Fibroblast of peridontal ligament (primary cell): ENCODE data around the gene CDKN2B-AS1.
A peak's percentile ranks its signal among the peaks of the same experiment; 100 is the strongest.

Experiments
- DNase-seq: peaks from one replicate; pipeline ENCODE4 v3.0.0-alpha.2; 2010; ENCODE audit errors: extremely low read depth

CDKN2B-AS1 gene

DNA sequence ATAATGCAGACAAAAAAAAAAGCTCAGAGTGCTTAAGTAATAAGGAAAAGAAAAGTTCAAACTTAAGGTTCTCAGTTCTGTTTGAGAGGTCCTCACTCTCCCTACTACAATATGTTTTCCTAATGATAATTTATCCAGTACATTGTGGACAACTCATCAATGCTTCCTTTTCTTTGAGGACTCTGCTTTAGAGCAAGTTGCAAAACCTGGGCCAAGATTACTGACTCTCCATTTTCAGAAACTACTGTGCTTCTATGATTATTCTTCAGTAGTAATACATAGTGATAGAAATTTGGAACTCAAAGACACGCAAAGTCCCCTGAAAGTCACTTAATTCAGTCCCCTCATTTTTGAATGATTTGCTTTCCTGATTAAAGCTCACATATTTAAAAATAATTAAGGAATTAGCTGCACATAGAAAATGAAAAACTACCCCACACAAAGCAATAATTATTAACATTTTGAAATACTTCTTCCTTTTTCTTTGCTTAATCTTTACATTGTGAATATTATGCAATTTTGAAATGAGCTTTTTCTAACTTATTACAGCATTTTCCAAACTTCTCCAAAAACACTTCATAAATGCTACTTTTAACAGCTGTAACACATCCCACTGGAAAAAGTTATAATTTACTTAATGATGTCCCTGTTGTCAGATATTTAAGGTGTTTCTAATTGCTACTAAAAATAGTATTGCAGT, 11.6 kb upstream of the CDKN2B-AS1 start:
- DNase-seq, result no peak

DNA sequence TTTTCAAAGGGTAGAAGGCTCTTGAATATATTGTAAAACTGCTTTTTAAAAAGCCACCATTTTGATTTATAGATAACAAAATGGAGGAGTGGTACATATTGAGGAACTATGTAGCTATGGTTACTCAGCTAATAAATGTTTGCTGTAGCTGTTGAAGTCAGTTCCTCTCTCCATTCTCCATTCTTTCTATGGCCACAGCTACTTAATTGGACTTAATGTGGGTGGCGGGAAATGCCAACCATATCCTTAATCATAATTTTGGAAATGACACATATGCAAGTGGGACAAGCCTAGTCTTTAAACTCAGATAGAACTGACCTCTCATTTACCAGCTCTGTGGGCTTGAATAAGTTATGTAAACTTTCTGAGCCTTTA, 11.0 kb upstream of the CDKN2B-AS1 start:
- DNase-seq, result no peak

DNA sequence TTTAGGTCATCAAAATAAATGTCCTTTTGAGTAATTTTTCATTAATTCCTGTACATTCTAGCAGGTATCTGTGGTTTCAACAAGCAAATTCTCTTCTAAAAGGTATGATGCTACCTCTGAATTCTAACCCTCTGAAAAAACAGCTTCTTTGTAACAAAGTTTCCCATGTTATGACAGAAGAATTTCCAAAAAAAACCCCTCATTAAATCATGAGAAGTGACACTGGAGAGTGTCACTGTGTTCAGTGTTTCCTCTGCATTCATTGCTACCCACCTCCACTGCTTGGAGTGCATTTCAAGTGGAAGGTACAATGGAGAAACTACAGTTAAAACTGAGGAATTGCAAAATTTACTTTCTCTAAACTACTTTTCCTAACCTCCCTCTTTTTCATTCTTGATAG, 10.5 kb upstream of the CDKN2B-AS1 start:
- no peak for DNase-seq

DNA sequence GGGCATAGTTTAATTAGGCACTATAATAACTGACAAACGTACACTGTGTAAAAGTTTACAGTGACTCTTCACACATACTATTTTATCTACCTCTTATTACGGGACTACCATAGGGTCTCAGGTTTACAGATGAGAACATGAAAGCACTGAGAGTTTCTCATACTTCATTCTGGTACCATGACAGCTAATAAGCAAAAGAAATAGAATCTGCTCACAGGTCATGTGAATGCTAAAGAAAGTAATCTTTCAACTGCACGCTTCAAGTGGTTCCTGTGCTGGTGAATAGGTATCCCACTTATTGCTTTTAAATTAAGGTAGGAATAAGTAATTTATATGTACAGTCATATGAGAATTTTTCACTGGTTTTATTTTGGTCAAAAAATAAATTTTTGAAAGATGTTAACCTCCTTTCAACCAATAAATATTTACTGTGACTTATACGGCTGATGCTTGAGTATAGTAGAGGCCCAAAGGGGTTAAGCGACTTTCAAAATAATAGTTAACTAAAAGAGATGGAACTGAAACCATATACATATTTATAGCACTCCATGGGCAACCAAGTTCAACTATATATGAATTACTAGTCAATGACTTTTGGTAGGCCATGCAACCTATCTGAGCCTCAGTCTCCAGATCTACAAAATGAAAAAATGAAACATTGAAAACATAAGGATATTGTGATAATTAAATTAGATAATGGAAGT, 8.5 kb upstream of the CDKN2B-AS1 start:
- DNase-seq, result no peak

DNA sequence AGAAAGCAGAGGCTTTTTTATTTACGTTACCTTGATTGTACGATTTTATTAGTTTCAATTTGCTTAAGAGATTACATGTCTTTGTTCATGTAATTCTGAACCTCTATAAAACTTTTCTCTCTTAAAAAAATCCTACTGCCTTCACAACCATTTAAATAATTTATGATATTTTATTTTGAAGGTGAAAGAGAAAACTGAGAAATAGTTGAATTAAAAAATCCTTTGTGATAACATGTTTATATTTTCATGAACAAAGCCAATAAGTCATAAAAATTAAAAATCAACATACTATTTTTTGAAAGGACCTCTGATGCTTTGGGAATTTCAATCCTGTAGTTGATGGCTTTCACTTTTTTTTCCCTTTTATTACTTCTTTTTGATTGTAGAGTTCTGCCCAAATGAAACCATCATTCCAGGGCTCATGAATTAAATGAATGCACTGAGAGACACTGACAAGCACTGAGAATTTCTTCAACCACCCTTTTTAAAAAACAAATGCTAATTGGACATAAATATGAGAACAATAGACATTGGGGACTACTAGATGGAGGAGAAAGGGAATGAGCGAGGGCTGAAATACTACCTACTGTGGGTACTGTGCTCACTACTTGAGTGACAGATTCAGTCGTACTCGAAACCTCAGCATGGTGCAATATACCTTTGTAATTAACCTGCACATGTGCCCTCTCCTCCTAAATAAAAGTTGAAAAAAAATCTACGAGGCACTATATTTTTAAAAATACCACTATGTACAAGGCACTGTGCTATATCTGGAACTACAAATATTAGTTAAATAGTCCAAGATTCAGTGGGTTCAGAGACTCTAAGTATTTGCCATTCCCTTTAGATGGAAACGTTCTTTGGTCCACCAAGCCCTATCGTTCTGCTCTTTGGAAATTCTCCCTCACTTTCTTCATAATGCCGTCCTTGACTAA, 6.3 kb upstream of the CDKN2B-AS1 start:
- DNase-seq, result peak; percentile 29

DNA sequence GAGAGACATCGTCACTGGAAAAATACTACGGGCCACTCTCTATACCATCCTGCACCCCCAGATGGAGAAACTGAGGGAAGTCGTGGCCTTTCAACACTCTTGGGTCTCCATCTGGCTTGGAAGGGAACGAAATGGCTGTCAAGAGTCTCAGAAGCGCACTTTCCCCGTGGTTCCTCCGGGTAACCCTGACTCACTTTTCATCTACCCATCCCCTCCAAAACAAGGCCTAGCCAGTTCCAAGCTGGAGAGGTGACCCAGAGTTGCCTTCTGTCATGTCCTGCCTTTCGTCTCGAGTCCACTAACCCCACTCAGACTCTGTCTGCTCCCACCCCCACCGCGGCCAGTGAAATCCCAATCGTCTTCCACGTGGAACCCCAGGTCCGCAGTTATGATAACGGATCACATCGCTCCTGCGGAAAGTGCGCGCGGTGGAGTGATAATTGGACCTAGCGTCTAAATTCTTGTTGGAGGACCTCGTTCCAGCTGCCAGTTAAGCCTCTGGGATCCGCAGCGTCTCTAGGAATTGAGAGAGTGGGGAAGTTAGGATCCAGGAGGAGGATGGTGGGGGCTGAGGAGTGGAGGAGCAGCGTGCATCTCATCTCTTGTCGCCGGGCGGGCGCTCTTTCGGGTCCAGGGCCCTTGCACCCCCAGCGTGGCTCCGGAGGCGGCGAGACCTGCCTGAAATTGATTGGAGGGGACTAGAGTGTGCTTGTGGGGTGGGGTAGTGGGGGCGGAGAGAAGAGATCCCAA, 5.0 kb upstream of the CDKN2B-AS1 start:
- no peak for DNase-seq

DNA sequence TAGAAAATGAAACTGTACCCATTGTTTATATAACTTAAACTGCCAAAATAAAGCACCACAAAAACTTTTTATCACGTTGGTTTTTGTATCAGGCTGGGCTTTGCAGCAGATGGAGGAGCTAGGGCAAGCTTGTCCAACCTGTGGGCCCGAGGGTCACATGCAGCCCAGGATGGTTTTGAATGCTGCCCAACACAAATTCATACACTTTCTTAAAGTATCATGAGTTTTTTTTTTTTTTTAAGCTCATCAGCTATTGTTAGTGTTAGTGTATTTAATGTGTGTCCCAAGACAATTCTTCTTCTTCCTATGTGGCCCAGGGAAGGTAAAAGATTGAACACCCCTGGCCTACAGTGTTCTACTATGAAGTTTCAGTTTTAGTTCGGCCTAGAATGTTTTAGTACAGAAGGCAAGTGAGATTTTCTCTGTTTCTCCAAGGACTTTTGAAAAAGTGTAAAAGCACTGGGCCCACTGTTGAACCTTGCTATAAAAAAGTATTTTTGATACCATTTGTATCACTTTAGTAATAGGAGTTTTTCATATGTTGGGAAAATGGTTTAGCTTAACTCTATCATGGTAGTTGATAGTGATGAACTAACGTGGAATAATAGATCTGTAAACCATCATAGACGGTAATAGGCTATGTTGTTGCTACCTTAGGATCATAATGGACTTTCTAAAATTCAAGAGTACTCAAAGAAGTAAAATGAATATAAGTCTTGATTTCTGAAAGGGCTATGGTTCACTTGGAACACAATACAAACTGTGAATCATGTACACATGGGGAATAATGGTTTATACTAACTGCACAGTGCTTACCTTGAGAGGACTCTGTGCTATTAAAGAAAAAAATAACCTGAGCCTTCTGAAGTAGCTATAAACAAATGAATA, 3.3 kb upstream of the CDKN2B-AS1 start:
- no peak for DNase-seq

DNA sequence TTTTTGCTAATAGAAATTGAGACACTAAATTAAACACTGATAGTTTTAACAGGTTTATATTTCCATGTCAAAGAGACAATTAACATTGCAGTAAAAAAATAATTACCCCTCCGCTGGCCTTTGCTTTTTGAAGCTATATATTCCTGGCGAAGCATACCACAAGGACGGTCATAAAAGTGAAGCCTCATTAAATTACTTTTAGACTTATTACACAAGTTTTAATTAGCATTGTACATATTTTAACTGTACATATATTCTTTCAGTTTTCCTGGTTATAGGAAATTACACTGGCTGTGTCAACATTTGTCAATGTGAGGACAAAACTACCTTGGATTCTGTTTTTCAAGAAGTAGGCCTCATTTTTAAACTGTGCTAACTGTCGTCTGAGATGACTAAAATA, 1.6 kb upstream of the CDKN2B-AS1 start:
- no peak for DNase-seq

DNA sequence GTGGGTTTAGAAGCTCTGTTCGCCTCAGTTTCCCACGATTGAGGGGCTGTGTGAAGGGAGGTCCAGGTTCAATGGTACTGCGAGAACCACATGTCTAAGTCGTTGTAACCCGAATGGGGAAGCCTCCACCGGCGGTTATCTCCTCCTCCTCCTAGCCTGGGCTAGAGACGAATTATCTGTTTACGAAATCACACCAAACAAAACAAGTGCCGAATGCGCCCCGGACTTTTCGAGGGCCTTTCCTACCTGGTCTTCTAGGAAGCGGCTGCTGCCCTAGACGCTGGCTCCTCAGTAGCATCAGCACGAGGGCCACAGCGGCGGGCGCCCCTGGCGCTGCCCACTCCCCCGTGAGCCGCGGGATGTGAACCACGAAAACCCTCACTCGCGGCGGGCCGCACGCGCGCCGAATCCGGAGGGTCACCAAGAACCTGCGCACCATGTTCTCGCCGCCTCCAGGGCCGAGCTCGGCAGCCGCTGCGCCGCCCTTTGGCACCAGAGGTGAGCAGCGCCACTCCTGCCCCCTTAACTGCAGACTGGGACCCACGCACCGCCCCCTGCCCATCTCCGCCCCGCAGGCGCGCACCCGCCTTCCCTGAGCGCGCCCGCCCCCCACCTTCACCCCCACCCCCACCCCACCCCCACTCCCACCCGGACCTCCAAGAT, 567 bp upstream of the CDKN2B-AS1 start, which contains the start of gene CDKN2A:
CDKN2A (minus strand) TSS at position 500 of the 663 bp plus-strand sequence.
- DNase-seq, result peak; percentile 41

DNA sequence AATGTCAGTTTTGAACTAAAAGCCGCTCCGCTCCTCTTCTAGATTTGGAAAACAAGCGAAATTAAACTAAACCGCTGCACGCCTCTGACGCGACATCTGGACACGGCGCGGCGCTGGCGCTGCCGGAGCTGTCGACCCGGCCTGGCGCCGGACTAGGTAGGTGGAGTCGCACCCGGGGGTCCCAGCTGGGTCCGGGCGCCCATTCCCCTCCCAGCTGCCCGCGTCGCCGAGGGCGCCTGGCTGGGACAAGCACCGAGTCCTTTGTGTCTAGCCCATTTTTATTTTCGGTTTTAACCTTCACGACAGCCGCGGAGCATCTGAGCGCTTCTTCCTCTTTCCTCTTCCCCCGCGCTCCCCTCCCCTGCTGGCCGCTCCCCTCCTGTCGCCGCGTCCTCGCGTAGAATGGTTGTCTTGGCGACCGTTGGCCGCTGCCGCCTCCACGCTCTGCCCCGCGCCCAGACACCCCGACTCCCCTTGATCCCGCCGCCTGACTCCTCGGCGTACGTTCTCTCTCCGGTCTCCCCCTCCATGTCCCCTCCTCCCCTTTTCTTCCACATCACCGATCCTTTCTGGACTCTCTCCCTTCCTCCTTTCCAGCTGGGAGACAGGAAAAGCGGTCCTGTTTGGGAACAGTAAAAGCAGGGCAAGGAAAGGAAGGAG, 545 bp downstream of the CDKN2B-AS1 start:
- DNase-seq, result peak; percentile 65

DNA sequence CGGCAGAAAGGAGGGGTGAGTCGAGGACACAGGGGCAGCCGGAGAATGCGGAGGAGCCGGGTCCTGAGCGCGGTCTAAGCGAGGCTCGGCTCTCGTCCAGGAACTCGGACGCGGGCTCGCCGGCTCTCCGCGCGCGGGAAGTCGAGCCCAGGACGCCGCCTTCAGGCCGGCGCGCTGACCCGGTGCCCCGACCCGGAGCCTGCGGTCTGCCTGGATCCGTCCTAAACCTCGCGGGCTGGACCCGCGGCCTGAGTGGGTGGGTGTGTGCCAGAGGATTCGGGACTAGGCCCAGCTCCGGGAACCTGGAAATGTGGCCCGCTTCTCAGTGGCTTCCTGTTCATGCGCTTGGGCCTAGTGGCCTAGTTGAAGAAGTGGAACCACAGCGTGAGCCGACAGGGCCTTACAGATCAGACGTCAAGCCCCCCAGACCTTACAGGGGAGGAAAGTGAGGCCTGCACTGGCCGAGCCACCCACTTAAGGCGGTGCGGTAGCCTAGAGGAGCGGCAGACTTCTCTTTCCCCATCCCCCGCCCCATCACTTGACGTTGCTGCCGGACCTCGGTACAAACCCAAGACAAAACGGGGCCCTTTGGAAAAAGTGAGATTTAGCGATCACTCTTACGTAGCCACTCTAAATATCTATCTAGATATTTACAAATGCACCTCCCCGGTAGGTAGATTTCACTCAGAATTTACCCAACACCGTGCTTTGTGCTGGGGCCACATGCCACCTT, 1.2 kb downstream of the CDKN2B-AS1 start:
- DNase-seq, result peak; percentile 60

DNA sequence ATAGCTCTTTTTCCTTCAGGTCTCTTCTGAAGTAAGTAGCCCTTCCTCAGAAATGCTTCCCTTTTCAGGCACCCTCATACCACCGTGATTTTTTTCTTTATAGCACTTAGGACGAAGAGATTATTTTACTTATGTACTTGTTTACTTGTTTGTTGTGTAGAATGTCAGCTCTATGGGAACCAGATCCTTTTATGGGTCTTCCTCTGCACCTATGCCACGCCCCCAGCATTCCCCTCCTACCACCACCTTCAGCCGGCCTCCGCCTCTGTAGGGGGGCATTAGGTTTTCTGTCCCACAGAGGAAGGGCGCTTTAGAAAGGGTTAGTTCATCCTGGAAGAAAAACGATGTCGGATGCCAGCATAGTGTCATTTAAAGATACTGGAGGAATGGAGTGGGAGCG, 1.8 kb downstream of the CDKN2B-AS1 start:
- DNase-seq, result no peak

DNA sequence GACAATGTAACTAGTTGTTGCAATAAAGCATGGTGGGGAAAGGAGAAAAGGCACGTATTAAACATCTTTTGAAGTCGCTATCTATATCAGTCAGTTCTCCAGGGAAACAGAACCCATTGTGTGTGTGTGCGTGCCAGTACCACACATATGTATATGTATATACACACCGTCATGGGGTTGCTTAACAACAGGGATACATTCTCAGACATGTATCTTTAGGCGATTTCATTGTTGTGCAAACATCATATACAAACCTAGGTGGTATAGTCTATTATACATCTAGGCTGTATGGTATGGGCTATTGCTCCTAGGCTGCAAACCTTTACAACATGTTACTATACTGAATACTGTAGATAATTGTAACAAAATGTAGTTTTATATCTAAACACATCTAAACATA, 2.3 kb downstream of the CDKN2B-AS1 start:
- DNase-seq, result no peak

DNA sequence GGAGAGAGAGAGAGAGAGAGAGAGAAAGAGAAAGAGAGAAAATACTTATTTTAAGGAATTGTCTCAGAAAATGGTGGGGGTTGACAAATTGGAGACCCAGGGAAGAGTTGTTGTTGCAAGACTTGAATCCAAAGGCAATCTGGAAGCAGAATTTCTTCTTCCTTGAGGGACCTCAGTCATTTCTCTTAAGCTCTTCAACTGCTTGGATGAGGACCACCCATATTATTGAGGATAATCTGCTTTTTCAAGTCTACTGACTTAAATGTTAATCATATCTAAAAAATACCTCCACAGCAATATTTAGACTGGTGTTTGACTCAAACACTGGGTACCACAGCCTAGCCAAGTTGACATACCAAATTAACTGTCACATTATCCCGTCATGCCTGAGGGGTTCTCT, 2.9 kb downstream of the CDKN2B-AS1 start:
- DNase-seq, result no peak

DNA sequence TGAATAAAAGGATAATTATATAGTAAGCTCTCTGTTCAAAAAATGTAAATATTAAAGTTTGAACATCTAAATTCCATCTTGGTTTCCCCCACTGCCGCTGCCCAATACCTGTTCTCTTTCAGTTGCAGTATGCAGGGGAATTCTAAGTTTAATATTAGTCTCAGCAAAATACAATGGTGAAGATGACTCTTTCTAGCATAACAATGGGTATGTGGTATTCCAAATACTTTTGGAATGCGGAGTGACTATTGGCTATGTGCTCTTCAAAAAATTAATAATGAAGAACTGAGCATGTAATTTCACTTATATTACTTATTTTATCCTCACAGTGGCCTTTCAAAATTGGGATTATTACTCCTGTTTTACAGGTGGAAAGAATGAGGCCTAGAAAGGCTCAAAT, 3.4 kb downstream of the CDKN2B-AS1 start:
- no peak for DNase-seq

DNA sequence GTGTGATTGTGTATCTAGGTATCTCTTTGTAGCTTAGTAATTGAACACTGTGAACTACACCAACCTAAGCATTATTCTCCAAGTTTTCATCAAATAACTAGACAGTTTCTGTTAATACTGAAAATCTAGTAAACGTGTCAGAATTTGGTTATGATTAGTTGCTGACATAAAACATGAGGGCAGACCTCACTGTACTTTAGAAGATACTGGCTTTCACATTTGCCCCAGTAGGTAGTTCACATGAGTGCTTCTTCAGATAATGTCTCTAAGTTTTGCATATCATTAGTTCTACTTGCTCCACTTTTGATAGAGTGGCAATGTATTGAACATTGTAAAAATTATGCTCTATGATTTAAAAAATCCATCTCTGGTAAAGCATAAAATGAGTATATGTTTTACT, 7.4 kb downstream of the CDKN2B-AS1 start:
- DNase-seq, result no peak

DNA sequence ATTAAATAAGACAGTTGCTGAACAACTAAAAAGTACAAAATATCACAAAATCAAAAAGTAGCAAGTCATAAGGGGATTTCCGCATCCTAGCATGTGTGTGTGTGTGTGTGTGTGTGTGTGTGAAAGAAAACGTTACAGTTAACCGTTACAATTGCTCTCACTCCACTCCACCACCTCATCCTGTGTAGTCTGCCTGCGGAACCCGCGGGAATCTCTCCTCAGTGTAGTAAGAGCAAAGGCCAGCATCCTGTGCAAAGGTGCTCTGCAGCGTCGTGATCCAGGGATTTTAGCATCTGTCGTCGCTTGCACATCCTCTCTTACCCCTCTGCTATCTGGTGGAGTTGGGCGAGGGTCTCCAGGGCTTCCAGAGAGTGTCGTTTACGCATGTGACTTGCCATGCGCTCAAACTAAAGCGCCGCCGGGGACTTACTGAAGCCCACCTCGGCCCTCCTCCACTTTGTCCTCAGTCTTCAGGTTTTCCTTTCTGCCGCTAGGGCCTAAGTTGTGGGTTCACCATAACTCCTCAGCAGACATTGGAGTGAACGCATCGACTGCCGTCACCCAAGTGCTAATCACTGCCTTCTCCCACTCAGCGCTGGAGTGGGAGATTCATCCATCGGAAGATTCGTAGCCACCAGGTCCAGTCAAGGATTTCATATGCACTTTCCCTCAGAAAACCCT, 10.6 kb downstream of the CDKN2B-AS1 start:
- no peak for DNase-seq
